Measurements from ENCODE around the gene MBNL2.

Gene MBNL2

DNA sequence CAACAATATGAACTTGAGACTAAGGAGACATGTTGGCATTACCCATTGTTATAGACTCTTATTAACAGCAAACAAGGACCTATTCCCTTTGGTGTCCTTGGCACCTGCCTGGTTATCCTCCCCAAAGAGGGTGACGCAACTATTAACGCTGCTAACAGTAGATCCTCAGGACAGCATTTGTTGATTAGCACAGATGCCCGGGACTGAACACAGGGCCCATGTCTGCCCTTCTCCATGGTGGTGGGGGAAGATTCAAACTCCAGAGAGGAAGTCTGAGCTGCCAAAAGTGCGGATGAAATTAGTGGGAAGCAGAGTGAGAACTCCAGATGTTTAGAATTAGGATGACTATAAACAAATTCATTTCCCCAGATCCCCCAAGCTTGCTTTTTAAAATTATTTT is 110.6 kb downstream of the MBNL2 start:
- TF ChIP-seq, protein P1, sequence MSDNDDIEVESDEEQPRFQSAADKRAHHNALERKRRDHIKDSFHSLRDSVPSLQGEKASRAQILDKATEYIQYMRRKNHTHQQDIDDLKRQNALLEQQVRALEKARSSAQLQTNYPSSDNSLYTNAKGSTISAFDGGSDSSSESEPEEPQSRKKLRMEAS (IDR thresholded peaks at IDR 0.05), result no peak
- no peak for TF ChIP-seq CEBPB (IDR thresholded peaks at IDR 0.05)
- TF ChIP-seq EGR1 (IDR thresholded peaks at IDR 0.05), result no peak
- TF ChIP-seq, protein P2, sequence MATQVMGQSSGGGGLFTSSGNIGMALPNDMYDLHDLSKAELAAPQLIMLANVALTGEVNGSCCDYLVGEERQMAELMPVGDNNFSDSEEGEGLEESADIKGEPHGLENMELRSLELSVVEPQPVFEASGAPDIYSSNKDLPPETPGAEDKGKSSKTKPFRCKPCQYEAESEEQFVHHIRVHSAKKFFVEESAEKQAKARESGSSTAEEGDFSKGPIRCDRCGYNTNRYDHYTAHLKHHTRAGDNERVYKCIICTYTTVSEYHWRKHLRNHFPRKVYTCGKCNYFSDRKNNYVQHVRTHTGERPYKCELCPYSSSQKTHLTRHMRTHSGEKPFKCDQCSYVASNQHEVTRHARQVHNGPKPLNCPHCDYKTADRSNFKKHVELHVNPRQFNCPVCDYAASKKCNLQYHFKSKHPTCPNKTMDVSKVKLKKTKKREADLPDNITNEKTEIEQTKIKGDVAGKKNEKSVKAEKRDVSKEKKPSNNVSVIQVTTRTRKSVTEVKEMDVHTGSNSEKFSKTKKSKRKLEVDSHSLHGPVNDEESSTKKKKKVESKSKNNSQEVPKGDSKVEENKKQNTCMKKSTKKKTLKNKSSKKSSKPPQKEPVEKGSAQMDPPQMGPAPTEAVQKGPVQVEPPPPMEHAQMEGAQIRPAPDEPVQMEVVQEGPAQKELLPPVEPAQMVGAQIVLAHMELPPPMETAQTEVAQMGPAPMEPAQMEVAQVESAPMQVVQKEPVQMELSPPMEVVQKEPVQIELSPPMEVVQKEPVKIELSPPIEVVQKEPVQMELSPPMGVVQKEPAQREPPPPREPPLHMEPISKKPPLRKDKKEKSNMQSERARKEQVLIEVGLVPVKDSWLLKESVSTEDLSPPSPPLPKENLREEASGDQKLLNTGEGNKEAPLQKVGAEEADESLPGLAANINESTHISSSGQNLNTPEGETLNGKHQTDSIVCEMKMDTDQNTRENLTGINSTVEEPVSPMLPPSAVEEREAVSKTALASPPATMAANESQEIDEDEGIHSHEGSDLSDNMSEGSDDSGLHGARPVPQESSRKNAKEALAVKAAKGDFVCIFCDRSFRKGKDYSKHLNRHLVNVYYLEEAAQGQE (IDR thresholded peaks at IDR 0.05; ENCODE audit: low read depth), result no peak
- TF ChIP-seq, protein P3, sequence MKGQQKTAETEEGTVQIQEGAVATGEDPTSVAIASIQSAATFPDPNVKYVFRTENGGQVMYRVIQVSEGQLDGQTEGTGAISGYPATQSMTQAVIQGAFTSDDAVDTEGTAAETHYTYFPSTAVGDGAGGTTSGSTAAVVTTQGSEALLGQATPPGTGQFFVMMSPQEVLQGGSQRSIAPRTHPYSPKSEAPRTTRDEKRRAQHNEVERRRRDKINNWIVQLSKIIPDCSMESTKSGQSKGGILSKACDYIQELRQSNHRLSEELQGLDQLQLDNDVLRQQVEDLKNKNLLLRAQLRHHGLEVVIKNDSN (IDR thresholded peaks at IDR 0.05), result no peak
- no peak for TF ChIP-seq EP300 (IDR thresholded peaks at IDR 0.05; ENCODE audit: borderline replicate concordance)
- TF ChIP-seq ZBTB7A (IDR thresholded peaks at IDR 0.05; ENCODE audit: low read depth), result no peak
- no peak for TF ChIP-seq TAF1 (IDR thresholded peaks at IDR 0.05; ENCODE audit: low read depth)
- TF ChIP-seq FOXM1 (IDR thresholded peaks at IDR 0.05; ENCODE audit: borderline replicate concordance, low read depth), result no peak
- TF ChIP-seq RAD21 (IDR thresholded peaks at IDR 0.05; ENCODE audit: low read depth), result no peak
- TF ChIP-seq YY1 (IDR thresholded peaks at IDR 0.05; ENCODE audit: low read depth), result no peak
- TF ChIP-seq CREB1 (IDR thresholded peaks at IDR 0.05; ENCODE audit: low read depth), result no peak
- TF ChIP-seq TEAD4 (IDR thresholded peaks at IDR 0.05), result no peak

DNA sequence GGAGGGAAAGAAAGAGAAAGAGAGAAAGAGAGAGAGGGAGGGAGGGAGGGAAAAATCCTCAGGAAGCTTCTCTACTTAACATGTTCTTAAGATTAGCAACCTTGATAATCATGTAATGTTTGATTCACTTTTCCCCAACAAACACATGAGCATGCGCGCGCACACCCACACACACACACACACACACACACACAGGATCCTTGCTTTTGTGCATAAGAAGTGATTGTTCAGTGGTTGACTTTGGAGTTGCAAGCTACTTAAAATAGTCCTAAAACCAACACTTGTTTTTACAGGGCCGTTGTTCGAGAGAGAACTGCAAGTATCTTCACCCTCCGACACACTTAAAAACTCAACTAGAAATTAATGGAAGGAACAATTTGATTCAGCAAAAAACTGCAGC is 111.8 kb downstream of the MBNL2 start:
- TF ChIP-seq RAD21 (IDR thresholded peaks at IDR 0.05; ENCODE audit: low read depth) (no peak), CEBPB (IDR thresholded peaks at IDR 0.05) (no peak), TAF1 (IDR thresholded peaks at IDR 0.05; ENCODE audit: low read depth) (no peak), YY1 (IDR thresholded peaks at IDR 0.05; ENCODE audit: low read depth) (no peak)

DNA sequence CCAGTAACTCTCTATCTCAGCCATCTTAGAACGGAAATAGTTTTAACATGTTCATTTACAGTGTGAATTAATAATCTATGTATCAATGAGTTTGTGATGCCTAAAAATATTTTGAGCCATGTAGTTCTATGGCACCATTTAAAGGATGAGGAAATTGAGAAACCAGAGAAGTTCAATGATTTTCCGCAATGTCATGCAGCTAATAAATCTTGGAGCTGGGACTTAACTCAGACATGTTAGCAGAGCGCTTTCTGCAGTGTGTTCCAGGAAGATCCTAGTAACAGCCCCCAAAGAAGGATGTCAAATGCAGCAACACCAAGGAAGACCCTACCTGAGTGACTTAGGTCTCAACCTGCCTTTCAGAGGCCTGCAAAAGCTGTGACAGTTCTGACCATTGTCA is 112.6 kb downstream of the MBNL2 start:
- TF ChIP-seq, protein P1 (IDR thresholded peaks at IDR 0.05), result no peak
- TF ChIP-seq EGR1 (IDR thresholded peaks at IDR 0.05) (no peak), YY1 (IDR thresholded peaks at IDR 0.05; ENCODE audit: low read depth) (no peak), TEAD4 (IDR thresholded peaks at IDR 0.05) (no peak), RAD21 (IDR thresholded peaks at IDR 0.05; ENCODE audit: low read depth) (no peak), NFIC (IDR thresholded peaks at IDR 0.05) (no peak)

DNA sequence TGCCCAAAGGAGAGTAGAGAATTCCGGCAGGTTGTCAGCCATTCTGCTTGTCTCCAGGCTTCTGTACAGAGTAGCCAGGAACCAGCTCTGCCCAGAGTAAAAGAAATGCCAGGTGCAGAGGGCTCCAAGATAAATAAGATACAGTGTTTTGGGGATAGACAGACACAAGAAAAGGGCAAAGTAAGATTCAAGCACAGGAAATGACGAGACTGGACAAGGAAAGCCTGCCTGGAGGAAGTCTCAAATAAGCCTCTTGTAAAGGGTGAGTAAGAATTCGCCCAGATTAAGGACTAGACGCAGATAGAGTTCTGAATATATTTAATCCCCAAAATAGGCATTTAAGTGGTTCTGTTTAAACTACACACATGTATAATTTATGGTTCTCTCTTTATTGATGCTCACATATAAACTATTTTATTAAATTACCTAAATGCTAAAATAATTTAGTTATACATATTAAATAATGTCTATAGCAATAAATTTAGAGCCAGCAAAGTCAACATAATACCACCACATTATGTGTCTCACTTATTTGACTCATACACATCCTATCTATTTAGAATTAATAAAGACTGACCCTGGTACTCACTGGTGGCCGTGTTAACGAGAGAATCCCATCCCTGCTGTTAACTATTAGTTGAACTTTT is 113.5 kb downstream of the MBNL2 start:
- TF ChIP-seq FOXM1 (IDR thresholded peaks at IDR 0.05; ENCODE audit: borderline replicate concordance, low read depth) (no peak), CEBPB (IDR thresholded peaks at IDR 0.05) (no peak), CREB1 (IDR thresholded peaks at IDR 0.05; ENCODE audit: low read depth) (no peak), TEAD4 (IDR thresholded peaks at IDR 0.05) (no peak)
- TF ChIP-seq, protein P3 (IDR thresholded peaks at IDR 0.05), result no peak
- TF ChIP-seq, protein P1 (IDR thresholded peaks at IDR 0.05), result no peak

DNA sequence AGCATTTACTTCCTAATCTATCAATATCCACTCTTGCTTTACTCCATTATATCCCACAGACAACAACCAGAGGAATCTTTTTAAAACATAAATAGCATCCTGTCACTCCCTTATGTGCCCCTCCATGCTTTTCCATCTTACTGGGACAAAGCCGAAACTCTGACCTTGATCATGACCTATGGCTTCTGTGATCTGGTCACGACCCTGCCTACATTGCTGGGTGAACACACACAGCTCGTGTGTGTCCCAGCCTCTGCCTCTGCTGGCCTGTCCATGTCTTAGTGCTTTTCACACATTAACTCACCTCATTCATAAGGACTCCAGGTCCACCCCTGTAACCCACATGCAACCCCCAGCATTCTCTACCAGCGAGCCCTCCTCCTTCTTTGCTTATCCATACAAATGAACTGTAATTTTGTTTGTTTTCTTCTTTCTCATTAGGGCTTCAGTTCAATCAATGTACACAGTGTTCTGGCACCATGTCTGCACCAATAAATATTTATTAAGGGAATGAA is 115.9 kb downstream of the MBNL2 start:
- TF ChIP-seq RAD21 (IDR thresholded peaks at IDR 0.05; ENCODE audit: low read depth), result no peak
- no peak for TF ChIP-seq NFIC (IDR thresholded peaks at IDR 0.05)
- TF ChIP-seq TCF12 (IDR thresholded peaks at IDR 0.05; ENCODE audit: low read depth), result no peak
- no peak for TF ChIP-seq TEAD4 (IDR thresholded peaks at IDR 0.05)
- no peak for TF ChIP-seq FOXM1 (IDR thresholded peaks at IDR 0.05; ENCODE audit: borderline replicate concordance, low read depth)
- no peak for TF ChIP-seq EGR1 (IDR thresholded peaks at IDR 0.05)
- no peak for TF ChIP-seq ZBTB7A (IDR thresholded peaks at IDR 0.05; ENCODE audit: low read depth)
- TF ChIP-seq, protein P1 (IDR thresholded peaks at IDR 0.05), result no peak
- no peak for TF ChIP-seq CEBPB (IDR thresholded peaks at IDR 0.05)
- TF ChIP-seq, protein P3 (IDR thresholded peaks at IDR 0.05), result no peak
- TF ChIP-seq, protein P2 (IDR thresholded peaks at IDR 0.05; ENCODE audit: low read depth), result no peak
- TF ChIP-seq EP300 (IDR thresholded peaks at IDR 0.05; ENCODE audit: borderline replicate concordance), result no peak
- TF ChIP-seq TAF1 (IDR thresholded peaks at IDR 0.05; ENCODE audit: low read depth), result no peak
- no peak for TF ChIP-seq CREB1 (IDR thresholded peaks at IDR 0.05; ENCODE audit: low read depth)
- TF ChIP-seq YY1 (IDR thresholded peaks at IDR 0.05; ENCODE audit: low read depth), result no peak
